K562 (cell line): ENCODE data around the gene TUBB4B. TPM values are rescaled to one million over a fixed set of nuclear protein-coding genes. Genes with fewer than 3 reads are reported as not detected.
A peak's percentile ranks its signal among the peaks of the same experiment; 100 is the strongest.

ENCODE experiments used
- C11orf30 ChIP-seq: fragments of 450-650 bp; IDR thresholded peaks from 2 replicates; pipeline ENCODE4 v1.6.1; 2016; ENCODE audit warnings: low read depth, mild to moderate bottlenecking
- CHAMP1 ChIP-seq: fragments of 450-650 bp; IDR thresholded peaks from 2 replicates; pipeline ENCODE4 v1.6.1; 2016; ENCODE audit warnings: mild to moderate bottlenecking
- CTCF ChIP-seq, 3 experiments: IDR thresholded peaks in 2 of 3; conservative IDR thresholded peaks in 1 of 3; 2 replicates each; pipeline ENCODE4 v1.5.1; 2011 to 2012; ENCODE audit warnings: low read length in 3 of 3, mild to moderate bottlenecking in 3 of 3, control low read depth in 2 of 3, improper control_type of control experiment in 1 of 3, inconsistent platforms in 1 of 3, low read depth in 1 of 3, mixed read lengths in 1 of 3, moderate library complexity in 1 of 3; ENCODE audit not compliant: insufficient read depth in 2 of 3
- EHMT2 ChIP-seq: fragments of 450-650 bp; IDR thresholded peaks from 2 replicates; pipeline ENCODE4 v1.6.1; 2018; ENCODE audit warnings: antibody characterized with exemption
- EP300 ChIP-seq: IDR thresholded peaks from 2 replicates; pipeline ENCODE4 v1.6.1; 2012; ENCODE audit warnings: low read length, improper control_type of control experiment
- FOXK1 ChIP-seq: sonication (generic); formaldehyde crosslinking; IDR thresholded peaks from 2 replicates; pipeline ENCODE4 v1.8.0; 2022; ENCODE audit warnings: missing genetic modification reagents, mild to moderate bottlenecking, borderline replicate concordance
- HDAC8 ChIP-seq: fragments of 450-650 bp; IDR thresholded peaks from 2 replicates; pipeline ENCODE4 v1.6.1; 2016; ENCODE audit warnings: mild to moderate bottlenecking, missing genetic modification characterization, moderate library complexity, missing compliant biosample characterization
- MYNN ChIP-seq, 2 experiments: sonication (generic); formaldehyde crosslinking in 1 of 2; IDR thresholded peaks; 2 replicates each; pipeline versions ENCODE4 v1.5.0 to v1.6.1; 2016 to 2020; ENCODE audit warnings: antibody characterized with exemption in 1 of 2, missing genetic modification reagents in 1 of 2
- POU5F1 ChIP-seq: fragments of 150-350 bp; IDR thresholded peaks from 2 replicates; pipeline ENCODE4 v1.6.1; 2014; ENCODE audit warnings: borderline replicate concordance, low read length, low read depth, mild to moderate bottlenecking; ENCODE audit not compliant: partially characterized antibody
- YY1 ChIP-seq, 3 experiments: IDR thresholded peaks; 2 replicates each; pipeline ENCODE4 v1.6.1; 2011; ENCODE audit warnings: low read length in 2 of 3, mild to moderate bottlenecking in 2 of 3, moderate library complexity in 2 of 3, borderline replicate concordance in 1 of 3, control low read depth in 1 of 3, low read depth in 1 of 3; ENCODE audit not compliant: insufficient read depth in 3 of 3, insufficient replicate concordance in 2 of 3, control insufficient read depth in 1 of 3, insufficient read length in 1 of 3; ENCODE audit errors: extremely low read depth in 1 of 3
- ZNF24 ChIP-seq: fragments of 450-650 bp; IDR thresholded peaks from 2 replicates; pipeline ENCODE4 v1.6.1; 2016
- polyA plus RNA-seq, 8 experiments: library from polyadenylated mRNA; depleted of rRNA in 4 of 8; stranded (reverse) in 5 of 8; unstranded in 3 of 8; fragments of >200 nt; fragmentation: Nextera tagmentation in 2 of 8; fragmentation: Illumina TruSeq in 1 of 8; extraction: Ambion mirVana in 2 of 8; extraction: Trizol in 1 of 8; gene quantifications; 2 replicates each; pipeline versions ENCODE4 v1.2.1 to v1.2.3, GENCODE V29; 2011 to 2014; ENCODE audit warnings: inconsistent platforms in 1 of 8, missing spikeins in 1 of 8
- total RNA-seq, 7 experiments: library from RNA; depleted of rRNA in 6 of 7; stranded (reverse); fragments of >200 nt in 6 of 7; fragmentation: Illumina TruSeq in 2 of 7; extraction: Trizol in 2 of 7; gene quantifications; 2 replicates each; pipeline versions ENCODE4 v1.2.1 to v1.2.3, GENCODE V29; 2011 to 2021; ENCODE audit warnings: low replicate concordance in 1 of 7

TUBB4B gene
- total and polyA plus RNA-seq, 9 of the 15 experiments (the other 6 are each of a cell fraction or from before 2014, with no cell fraction given), result 24.1 to 443 (median 268) TPM

DNA sequence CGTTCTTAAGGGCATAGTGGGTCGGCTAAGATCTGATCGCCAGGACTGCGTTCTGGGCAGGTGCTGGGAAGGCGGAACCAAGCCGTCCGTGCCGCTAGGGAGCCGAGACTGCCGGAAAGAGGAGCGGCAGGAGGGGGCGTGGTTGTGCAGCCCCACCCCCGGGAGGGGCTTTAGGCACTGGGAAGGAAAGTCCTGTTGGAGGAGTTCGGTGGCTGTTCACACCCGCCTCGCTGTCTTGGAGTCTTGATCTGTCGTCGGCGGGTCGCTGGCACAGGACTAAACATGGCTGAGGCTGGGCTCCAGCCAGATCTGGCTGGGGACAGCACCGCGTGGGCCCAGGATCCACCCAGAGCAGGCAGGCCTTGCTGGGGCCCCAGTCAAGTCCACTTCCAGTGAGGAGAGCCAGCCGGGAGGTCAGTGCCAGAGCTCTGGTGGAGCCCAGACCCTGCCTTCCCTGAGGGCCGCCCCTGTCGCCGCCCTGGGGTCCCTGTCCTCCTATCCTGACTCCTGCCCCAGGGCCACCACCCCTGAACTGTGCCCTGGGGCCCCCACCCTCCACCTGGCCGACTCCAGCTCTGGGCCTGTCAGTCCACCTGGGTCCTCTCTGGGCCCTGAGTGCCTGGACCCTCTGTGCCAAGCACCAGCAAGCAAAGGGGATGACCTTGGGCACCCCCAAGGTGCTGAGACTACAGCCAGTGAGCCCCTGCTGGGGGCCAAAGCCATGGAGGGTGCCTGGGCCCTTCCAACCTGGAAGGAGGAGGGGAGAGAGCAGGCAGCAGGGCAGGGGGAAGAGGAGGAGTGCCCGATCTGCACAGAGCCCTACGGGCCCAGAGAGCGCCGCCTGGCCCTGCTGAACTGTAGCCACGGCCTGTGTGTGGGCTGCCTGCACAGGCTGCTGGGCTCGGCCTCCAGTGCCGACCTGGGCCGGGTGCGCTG, 23.5 kb upstream of the TUBB4B start (continued):
- TF ChIP-seq HDAC8, result no peak
- no peak for TF ChIP-seq FOXK1 (CRISPR knock-in tag)
- no peak for TF ChIP-seq ZNF24
- TF ChIP-seq MYNN (IDR thresholded peaks at IDR 0.05), result no peak
- TF ChIP-seq MYNN (CRISPR knock-in tag; IDR thresholded peaks at IDR 0.05), result no peak
- TF ChIP-seq EHMT2, result no peak
- no peak for TF ChIP-seq EP300
- no peak for TF ChIP-seq POU5F1
- TF ChIP-seq YY1 (IDR thresholded peaks at IDR 0.05; ENCODE audit: borderline replicate concordance in 1 of 3, control insufficient read depth in 1 of 3, extremely low read depth in 1 of 3, insufficient read depth in 3 of 3, insufficient read length in 1 of 3, insufficient replicate concordance in 2 of 3, low read depth in 1 of 3, low read length in 2 of 3), result peak in 2 of 3 experiments; percentile 19 to 66
- TF ChIP-seq CTCF (IDR thresholded peaks at IDR 0.05 in 2 of 3, conservative IDR thresholded peaks at IDR 0.05 in 1 of 3; ENCODE audit: insufficient read depth in 2 of 3, low read depth in 1 of 3, low read length in 3 of 3), result peak in 1 of 3 experiments; percentile 27; a peak in 2 of 6 replicates
- TF ChIP-seq CHAMP1, result no peak
- TF ChIP-seq C11orf30, result peak; percentile 62; the same call in 1 of the 2 replicates
